ENCODE data around the gene DIS3. TPM values are rescaled to one million over a fixed set of nuclear protein-coding genes. Genes with fewer than 3 reads are reported as not detected.

DIS3 gene
- total and polyA plus RNA-seq, 2 experiments from 2014 or later, result 37.7 to 45.1 TPM

DNA sequence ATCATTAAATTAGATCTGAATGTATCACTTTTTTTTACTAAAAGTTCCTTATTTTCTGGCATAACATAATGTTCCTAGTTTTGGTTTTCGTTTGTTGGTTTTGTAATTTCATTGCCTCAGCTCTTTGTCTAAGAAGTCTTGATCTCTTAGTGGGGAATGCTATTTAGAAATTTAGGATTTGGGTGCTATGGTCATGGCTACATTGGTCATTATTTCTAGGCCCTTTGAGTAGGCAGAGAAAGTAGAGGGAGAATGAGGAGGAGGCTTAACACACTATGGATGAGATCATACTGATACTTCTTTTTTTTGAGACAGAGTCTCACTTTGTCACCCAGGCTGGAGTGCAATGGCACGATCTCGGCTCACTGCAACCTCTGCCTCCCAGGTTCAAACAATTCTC lies 42.0 kb upstream of the DIS3 start:
- TF ChIP-seq CREB1 (CRISPR knock-in tag; IDR thresholded peaks at IDR 0.05; ENCODE audit: low read depth) (no peak), POLR2AphosphoS5 (IDR thresholded peaks at IDR 0.05; ENCODE audit: low read depth) (no peak), EZH2 (IDR thresholded peaks at IDR 0.05; ENCODE audit: low read depth, unreplicated experiment) (no peak), ZNF331 (CRISPR knock-in tag; IDR thresholded peaks at IDR 0.05; ENCODE audit: low read depth) (no peak), STAT1 (IDR thresholded peaks at IDR 0.05; ENCODE audit: unreplicated experiment) (no peak), NANOG (IDR thresholded peaks at IDR 0.05; ENCODE audit: borderline replicate concordance) (no peak), EZH2phosphoT487 (IDR thresholded peaks at IDR 0.05; ENCODE audit: unreplicated experiment) (no peak), ZNF114 (CRISPR knock-in tag; IDR thresholded peaks at IDR 0.05) (no peak), JUNB (IDR thresholded peaks at IDR 0.05; ENCODE audit: unreplicated experiment) (no peak)
- TF ChIP-seq, protein P1, sequence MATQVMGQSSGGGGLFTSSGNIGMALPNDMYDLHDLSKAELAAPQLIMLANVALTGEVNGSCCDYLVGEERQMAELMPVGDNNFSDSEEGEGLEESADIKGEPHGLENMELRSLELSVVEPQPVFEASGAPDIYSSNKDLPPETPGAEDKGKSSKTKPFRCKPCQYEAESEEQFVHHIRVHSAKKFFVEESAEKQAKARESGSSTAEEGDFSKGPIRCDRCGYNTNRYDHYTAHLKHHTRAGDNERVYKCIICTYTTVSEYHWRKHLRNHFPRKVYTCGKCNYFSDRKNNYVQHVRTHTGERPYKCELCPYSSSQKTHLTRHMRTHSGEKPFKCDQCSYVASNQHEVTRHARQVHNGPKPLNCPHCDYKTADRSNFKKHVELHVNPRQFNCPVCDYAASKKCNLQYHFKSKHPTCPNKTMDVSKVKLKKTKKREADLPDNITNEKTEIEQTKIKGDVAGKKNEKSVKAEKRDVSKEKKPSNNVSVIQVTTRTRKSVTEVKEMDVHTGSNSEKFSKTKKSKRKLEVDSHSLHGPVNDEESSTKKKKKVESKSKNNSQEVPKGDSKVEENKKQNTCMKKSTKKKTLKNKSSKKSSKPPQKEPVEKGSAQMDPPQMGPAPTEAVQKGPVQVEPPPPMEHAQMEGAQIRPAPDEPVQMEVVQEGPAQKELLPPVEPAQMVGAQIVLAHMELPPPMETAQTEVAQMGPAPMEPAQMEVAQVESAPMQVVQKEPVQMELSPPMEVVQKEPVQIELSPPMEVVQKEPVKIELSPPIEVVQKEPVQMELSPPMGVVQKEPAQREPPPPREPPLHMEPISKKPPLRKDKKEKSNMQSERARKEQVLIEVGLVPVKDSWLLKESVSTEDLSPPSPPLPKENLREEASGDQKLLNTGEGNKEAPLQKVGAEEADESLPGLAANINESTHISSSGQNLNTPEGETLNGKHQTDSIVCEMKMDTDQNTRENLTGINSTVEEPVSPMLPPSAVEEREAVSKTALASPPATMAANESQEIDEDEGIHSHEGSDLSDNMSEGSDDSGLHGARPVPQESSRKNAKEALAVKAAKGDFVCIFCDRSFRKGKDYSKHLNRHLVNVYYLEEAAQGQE (IDR thresholded peaks at IDR 0.05; ENCODE audit: unreplicated experiment), result no peak
- TF ChIP-seq, protein P2, sequence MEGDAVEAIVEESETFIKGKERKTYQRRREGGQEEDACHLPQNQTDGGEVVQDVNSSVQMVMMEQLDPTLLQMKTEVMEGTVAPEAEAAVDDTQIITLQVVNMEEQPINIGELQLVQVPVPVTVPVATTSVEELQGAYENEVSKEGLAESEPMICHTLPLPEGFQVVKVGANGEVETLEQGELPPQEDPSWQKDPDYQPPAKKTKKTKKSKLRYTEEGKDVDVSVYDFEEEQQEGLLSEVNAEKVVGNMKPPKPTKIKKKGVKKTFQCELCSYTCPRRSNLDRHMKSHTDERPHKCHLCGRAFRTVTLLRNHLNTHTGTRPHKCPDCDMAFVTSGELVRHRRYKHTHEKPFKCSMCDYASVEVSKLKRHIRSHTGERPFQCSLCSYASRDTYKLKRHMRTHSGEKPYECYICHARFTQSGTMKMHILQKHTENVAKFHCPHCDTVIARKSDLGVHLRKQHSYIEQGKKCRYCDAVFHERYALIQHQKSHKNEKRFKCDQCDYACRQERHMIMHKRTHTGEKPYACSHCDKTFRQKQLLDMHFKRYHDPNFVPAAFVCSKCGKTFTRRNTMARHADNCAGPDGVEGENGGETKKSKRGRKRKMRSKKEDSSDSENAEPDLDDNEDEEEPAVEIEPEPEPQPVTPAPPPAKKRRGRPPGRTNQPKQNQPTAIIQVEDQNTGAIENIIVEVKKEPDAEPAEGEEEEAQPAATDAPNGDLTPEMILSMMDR (conservative IDR thresholded peaks at IDR 0.05; ENCODE audit: low read depth in 2 of 2), result no peak
- TF ChIP-seq, protein P3, sequence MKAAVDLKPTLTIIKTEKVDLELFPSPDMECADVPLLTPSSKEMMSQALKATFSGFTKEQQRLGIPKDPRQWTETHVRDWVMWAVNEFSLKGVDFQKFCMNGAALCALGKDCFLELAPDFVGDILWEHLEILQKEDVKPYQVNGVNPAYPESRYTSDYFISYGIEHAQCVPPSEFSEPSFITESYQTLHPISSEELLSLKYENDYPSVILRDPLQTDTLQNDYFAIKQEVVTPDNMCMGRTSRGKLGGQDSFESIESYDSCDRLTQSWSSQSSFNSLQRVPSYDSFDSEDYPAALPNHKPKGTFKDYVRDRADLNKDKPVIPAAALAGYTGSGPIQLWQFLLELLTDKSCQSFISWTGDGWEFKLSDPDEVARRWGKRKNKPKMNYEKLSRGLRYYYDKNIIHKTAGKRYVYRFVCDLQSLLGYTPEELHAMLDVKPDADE (IDR thresholded peaks at IDR 0.05), result no peak
- TF ChIP-seq, protein P4, sequence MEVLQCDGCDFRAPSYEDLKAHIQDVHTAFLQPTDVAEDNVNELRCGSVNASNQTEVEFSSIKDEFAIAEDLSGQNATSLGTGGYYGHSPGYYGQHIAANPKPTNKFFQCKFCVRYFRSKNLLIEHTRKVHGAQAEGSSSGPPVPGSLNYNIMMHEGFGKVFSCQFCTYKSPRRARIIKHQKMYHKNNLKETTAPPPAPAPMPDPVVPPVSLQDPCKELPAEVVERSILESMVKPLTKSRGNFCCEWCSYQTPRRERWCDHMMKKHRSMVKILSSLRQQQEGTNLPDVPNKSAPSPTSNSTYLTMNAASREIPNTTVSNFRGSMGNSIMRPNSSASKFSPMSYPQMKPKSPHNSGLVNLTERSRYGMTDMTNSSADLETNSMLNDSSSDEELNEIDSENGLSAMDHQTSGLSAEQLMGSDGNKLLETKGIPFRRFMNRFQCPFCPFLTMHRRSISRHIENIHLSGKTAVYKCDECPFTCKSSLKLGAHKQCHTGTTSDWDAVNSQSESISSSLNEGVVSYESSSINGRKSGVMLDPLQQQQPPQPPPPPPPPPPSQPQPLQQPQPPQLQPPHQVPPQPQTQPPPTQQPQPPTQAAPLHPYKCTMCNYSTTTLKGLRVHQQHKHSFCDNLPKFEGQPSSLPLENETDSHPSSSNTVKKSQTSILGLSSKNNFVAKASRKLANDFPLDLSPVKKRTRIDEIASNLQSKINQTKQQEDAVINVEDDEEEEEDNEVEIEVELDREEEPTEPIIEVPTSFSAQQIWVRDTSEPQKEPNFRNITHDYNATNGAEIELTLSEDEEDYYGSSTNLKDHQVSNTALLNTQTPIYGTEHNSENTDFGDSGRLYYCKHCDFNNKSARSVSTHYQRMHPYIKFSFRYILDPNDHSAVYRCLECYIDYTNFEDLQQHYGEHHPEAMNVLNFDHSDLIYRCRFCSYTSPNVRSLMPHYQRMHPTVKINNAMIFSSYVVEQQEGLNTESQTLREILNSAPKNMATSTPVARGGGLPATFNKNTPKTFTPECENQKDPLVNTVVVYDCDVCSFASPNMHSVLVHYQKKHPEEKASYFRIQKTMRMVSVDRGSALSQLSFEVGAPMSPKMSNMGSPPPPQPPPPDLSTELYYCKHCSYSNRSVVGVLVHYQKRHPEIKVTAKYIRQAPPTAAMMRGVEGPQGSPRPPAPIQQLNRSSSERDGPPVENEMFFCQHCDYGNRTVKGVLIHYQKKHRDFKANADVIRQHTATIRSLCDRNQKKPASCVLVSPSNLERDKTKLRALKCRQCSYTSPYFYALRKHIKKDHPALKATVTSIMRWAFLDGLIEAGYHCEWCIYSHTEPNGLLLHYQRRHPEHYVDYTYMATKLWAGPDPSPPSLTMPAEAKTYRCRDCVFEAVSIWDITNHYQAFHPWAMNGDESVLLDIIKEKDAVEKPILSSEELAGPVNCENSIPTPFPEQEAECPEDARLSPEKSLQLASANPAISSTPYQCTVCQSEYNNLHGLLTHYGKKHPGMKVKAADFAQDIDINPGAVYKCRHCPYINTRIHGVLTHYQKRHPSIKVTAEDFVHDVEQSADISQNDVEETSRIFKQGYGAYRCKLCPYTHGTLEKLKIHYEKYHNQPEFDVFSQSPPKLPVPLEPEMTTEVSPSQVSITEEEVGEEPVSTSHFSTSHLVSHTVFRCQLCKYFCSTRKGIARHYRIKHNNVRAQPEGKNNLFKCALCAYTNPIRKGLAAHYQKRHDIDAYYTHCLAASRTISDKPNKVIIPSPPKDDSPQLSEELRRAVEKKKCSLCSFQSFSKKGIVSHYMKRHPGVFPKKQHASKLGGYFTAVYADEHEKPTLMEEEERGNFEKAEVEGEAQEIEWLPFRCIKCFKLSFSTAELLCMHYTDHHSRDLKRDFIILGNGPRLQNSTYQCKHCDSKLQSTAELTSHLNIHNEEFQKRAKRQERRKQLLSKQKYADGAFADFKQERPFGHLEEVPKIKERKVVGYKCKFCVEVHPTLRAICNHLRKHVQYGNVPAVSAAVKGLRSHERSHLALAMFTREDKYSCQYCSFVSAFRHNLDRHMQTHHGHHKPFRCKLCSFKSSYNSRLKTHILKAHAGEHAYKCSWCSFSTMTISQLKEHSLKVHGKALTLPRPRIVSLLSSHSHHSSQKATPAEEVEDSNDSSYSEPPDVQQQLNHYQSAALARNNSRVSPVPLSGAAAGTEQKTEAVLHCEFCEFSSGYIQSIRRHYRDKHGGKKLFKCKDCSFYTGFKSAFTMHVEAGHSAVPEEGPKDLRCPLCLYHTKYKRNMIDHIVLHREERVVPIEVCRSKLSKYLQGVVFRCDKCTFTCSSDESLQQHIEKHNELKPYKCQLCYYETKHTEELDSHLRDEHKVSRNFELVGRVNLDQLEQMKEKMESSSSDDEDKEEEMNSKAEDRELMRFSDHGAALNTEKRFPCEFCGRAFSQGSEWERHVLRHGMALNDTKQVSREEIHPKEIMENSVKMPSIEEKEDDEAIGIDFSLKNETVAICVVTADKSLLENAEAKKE (CRISPR knock-in tag; IDR thresholded peaks at IDR 0.05), result no peak
- H4K20me1 ChIP-seq (replicated peaks; ENCODE audit: insufficient read depth), result no peaks in the 10 kb centered on the region
- Mint-ChIP-seq H3K4me3 (no peak overlapping the region), H3K27ac (no peak overlapping the region), H3K9me3 (no peaks in the 10 kb centered on the region), H3K27me3 (ENCODE audit: insufficient read depth, low read depth, poor library complexity) (no peaks in the 10 kb centered on the region), H3K4me1 (peaks cover 6% of the 10 kb centered on the region), H3K36me3 (ENCODE audit: low read depth) (peaks cover 13% of the 10 kb centered on the region; the same call in 2 of the 3 replicates)
- H2AFZ ChIP-seq, result no peak overlapping the region
- peaks cover 5% of the 10 kb centered on the region; the same call in 1 of the 2 replicates for H3K4me1 ChIP-seq (ENCODE audit: insufficient read depth)
- H3K9me2 ChIP-seq (ENCODE audit: insufficient read depth), result no peaks in the 10 kb centered on the region
- DNase-seq (ENCODE audit: low spot score), result no peak
- no peak overlapping the region for H3K4me3 ChIP-seq
- H3K79me2 ChIP-seq (replicated peaks; ENCODE audit: insufficient read depth), result no peaks in the 10 kb centered on the region
- ATAC-seq, result no peak
- no peaks in the 10 kb centered on the region for H3K27me3 ChIP-seq (ENCODE audit: insufficient read depth)
- no peak overlapping the region for H3K4me2 ChIP-seq
- H3F3A ChIP-seq (replicated peaks; ENCODE audit: low read depth), result no peaks in the 10 kb centered on the region
- H3K27ac ChIP-seq (ENCODE audit: low read depth), result no peak overlapping the region
- no peaks in the 10 kb centered on the region for H3K36me3 ChIP-seq (ENCODE audit: insufficient read depth)

Measured in GM23338 (cell line).